Measurements from ENCODE around the gene POR.
A peak's percentile ranks its signal among the peaks of the same experiment; 100 is the strongest.

Gene POR

GRCh38 chr7:75991531-75992082, 76.7 kb downstream of the POR start:
- no peak for TF ChIP-seq CTCF (conservative IDR thresholded peaks at IDR 0.05; ENCODE audit: control insufficient read depth, insufficient read depth, low read depth, low read length)
- DNase-seq (ENCODE audit: low read depth): no peak
- H3K4me3 ChIP-seq (ENCODE audit: control insufficient read depth, low read depth, low read length): no peak overlapping the region

GRCh38 chr7:75992083-75992755, 77.3 kb downstream of the POR start:
- DNase-seq (ENCODE audit: low read depth): no peak
- no peak overlapping the region for H3K4me3 ChIP-seq (ENCODE audit: control insufficient read depth, low read depth, low read length)
- no peak for TF ChIP-seq CTCF (conservative IDR thresholded peaks at IDR 0.05; ENCODE audit: control insufficient read depth, insufficient read depth, low read depth, low read length)

GRCh38 chr7:75993689-75994387, 78.9 kb downstream of the POR start:
- peak; percentile 66 for DNase-seq (ENCODE audit: low read depth)
- TF ChIP-seq CTCF (conservative IDR thresholded peaks at IDR 0.05; ENCODE audit: control insufficient read depth, insufficient read depth, low read depth, low read length): no peak
- peak overlapping the region; percentile 72 for H3K4me3 ChIP-seq (ENCODE audit: control insufficient read depth, low read depth, low read length)

- TF ChIP-seq CTCF (conservative IDR thresholded peaks at IDR 0.05; ENCODE audit: control insufficient read depth, insufficient read depth, low read depth, low read length): no peak
- DNase-seq (ENCODE audit: low read depth): peak; percentile 87
- H3K4me3 ChIP-seq (ENCODE audit: control insufficient read depth, low read depth, low read length): peak within 1 kb of the TSS; percentile 72
Observed at GRCh38 chr7:75994388-75995051, 79.6 kb downstream of the POR start, which contains the start of gene TMEM120A. TSS of gene TMEM120A (minus strand) at chr7:75994595. CDS start at chr7:75994570, 25 bp downstream.

- no peak for TF ChIP-seq CTCF (conservative IDR thresholded peaks at IDR 0.05; ENCODE audit: control insufficient read depth, insufficient read depth, low read depth, low read length)
- H3K4me3 ChIP-seq (ENCODE audit: control insufficient read depth, low read depth, low read length): peak overlapping the region; percentile 52
Observed at GRCh38 chr7:75995052-75995471, 80.1 kb downstream of the POR start.

GRCh38 chr7:75995996-75996395, 81.0 kb downstream of the POR start:
- H3K4me3 ChIP-seq (ENCODE audit: control insufficient read depth, low read depth, low read length): no peak overlapping the region

More at GRCh38 chr7:75995052-75995471, 80.1 kb downstream of the POR start:
- no peak for DNase-seq (ENCODE audit: low read depth)

More at GRCh38 chr7:75995996-75996395, 81.0 kb downstream of the POR start:
- no peak for DNase-seq (ENCODE audit: low read depth)
- TF ChIP-seq CTCF (conservative IDR thresholded peaks at IDR 0.05; ENCODE audit: control insufficient read depth, insufficient read depth, low read depth, low read length): no peak

All from fibroblast of mammary gland (primary cell).